Heart left ventricle (tissue), 16 donors: ENCODE measurements around the gene TNFRSF4. TPM values are rescaled to one million over a fixed set of nuclear protein-coding genes. Genes with fewer than 3 reads are reported as not detected.

Experiments
- ATAC-seq, 4 donors: fragments of 200-7000 bp; cut with Tn5 transposase; one replicate each; pipeline ENCODE4 v1.9.1; 2020 to 2022; ENCODE audit warnings: moderate library complexity in 4 of 4, mild to moderate bottlenecking in 3 of 4, moderate number of reproducible peaks in 1 of 4
- DNase-seq, 5 donors: peaks; one replicate each; pipeline ENCODE4 v3.0.0-alpha.2; 2020
- H3K27ac ChIP-seq, 12 donors: fragments of 200-600 bp; sonication (generic) in 4 of 12; one replicate each; pipeline versions ENCODE4 v1.5.0 to v1.8.0; 2016 to 2022; ENCODE audit warnings: mild to moderate bottlenecking in 2 of 12
- H3K27me3 ChIP-seq, 9 donors: fragments of 200-600 bp; sonication (generic) in 2 of 9; one replicate each; pipeline versions ENCODE4 v1.5.1 to v1.8.0; 2016 to 2022; ENCODE audit warnings: mild to moderate bottlenecking in 3 of 9
- H3K36me3 ChIP-seq, 9 donors: fragments of 200-600 bp; sonication (generic) in 2 of 9; one replicate each; pipeline versions ENCODE4 v1.5.0 to v1.8.0; 2018 to 2022; ENCODE audit warnings: mild to moderate bottlenecking in 2 of 9
- H3K4me1 ChIP-seq, 12 donors: fragments of 200-600 bp; sonication (generic) in 4 of 12; one replicate each; pipeline versions ENCODE4 v1.5.0 to v1.8.0; 2016 to 2022; ENCODE audit warnings: mild to moderate bottlenecking in 3 of 12
- H3K4me3 ChIP-seq, 12 donors: fragments of 200-600 bp; sonication (generic) in 4 of 12; one replicate each; pipeline versions ENCODE4 v1.5.0 to v1.8.0; 2017 to 2022; ENCODE audit warnings: mild to moderate bottlenecking in 9 of 12, moderate library complexity in 4 of 12
- H3K9me3 ChIP-seq, 12 donors: fragments of 200-600 bp; sonication (generic) in 4 of 12; one replicate each; pipeline versions ENCODE4 v1.5.0 to v1.8.0; 2016 to 2022; ENCODE audit warnings: mild to moderate bottlenecking in 1 of 12
- CTCF ChIP-seq, 12 donors: fragments of 200-600 bp; sonication (generic) in 4 of 12; IDR thresholded peaks; one replicate each; pipeline versions ENCODE4 v1.5.0 to v1.8.0; 2018 to 2022; ENCODE audit warnings: antibody characterized with exemption in 12 of 12, mild to moderate bottlenecking in 5 of 12
- POLR2A ChIP-seq, 2 donors: fragments of 450-650 bp; IDR thresholded peaks; one replicate each; pipeline ENCODE4 v1.6.1; 2017; ENCODE audit warnings: antibody characterized with exemption in 2 of 2, mild to moderate bottlenecking in 2 of 2, moderate library complexity in 2 of 2
- WGBS, 4 donors: extraction: QIAGEN DNeasy Blood & Tissue Kit in 2 of 4; methylation state at CpG; one replicate each; pipeline versions ENCODE4 v1.1.5 to v1.1.7; 2013 to 2018; 5-methylcytosine and 5-hydroxymethylcytosine counted together
- intact Hi-C, 10 donors: fragments of 100-400 bp; cut with DNase I; formaldehyde crosslinking; loops; one replicate each; pipeline versions ENCODE4 v1.11.1 to v1.14.2; 2022
- polyA plus RNA-seq, 2 donors: library from polyadenylated mRNA; stranded (reverse); fragments of 200-250 nt; gene quantifications; one replicate each; pipeline ENCODE4 v1.2.3, GENCODE V29; 2013
- total RNA-seq, 9 donors: library from RNA; depleted of rRNA in 2 of 9; stranded (reverse); fragments of >200 nt in 2 of 9; fragmentation: NEBNext Ultra II Directional in 3 of 9; extraction: Animal tissue kit (Norgen Biotek cat#: 25700) in 3 of 9; gene quantifications; one replicate each; pipeline versions ENCODE4 v1.1.0 to v1.2.4, GENCODE V29; 2016 to 2023
- donor health status: ischemic (EF 13 %, LVEDD 7.1; RV severe dilation, severe dysfunction).
- donor health status: healthy with polysubstance abuse.
- donor health status: DM: no; HTN: yes; CAD: no.
- donor health status: DM: no; HTN: no; CAD: no.
- donor health status: ischemic (EF 25% LVEDD 6.9; RV normal size, moderate dysfunction).
- donor health status: ischemic (EF 25% LVEDD 5.7; RV mildly dilated, moderate dysfunction).
- donor health status: healthy.
- donor health status: DM: yes; HTN: yes; CAD: no.
- donor health status: ischemic (EF 35%, LVEDD 5.7; RV mildly dilated, moderate dysfunction).
- donor health status: nonischemic (EF 11% LVEDD 7.7; RV severe dilation, severe dysfunction).
- donor health status: DM: yes; HTN: yes; CAD: no.
- donor health status: PGD.
- donor health status: ischemic (EF 29% LVEDD 5.4; RV normal size, mild dysfunction).
- donor health status: nonischemic (EF 23%, LVEDD 6.1; RV moderate dilation, normal function).

Gene TNFRSF4
- total and polyA plus RNA-seq, 11 donors, result 1.1 to 23.8 (median 2.7) TPM

- Histone ChIP-seq H3K4me1 (peaks cover 0 to 46% (median 21%) of the 10 kb centered on the region in 12 donors), H3K27me3 (peaks cover 0 to 2% (median 0%) of the 10 kb centered on the region in 9 donors), H3K27ac (peak overlapping the region in 5 of 12 donors; percentile 53 to 86 (median 81)), H3K9me3 (no peaks in the 10 kb centered on the region), H3K36me3 (peaks cover 0 to 44% (median 31%) of the 10 kb centered on the region in 9 donors), H3K4me3 (no peak overlapping the region)
- DNase-seq, result peak in 1 of 5 donors; percentile 43
- ATAC-seq, result peak in 1 of 4 donors; percentile 5
- intact Hi-C loops, result no loop called here
- WGBS, 4 donors, result 35 to 57% (median 51%) methylated on average over 8 to 11 of the region's 11 CpGs
- TF ChIP-seq POLR2A (IDR thresholded peaks at IDR 0.05) (no peak), CTCF (IDR thresholded peaks at IDR 0.05) (no peak)
Measured at GRCh38 chr1:1215080-1215676, 1.2 kb upstream of the TNFRSF4 start.

GRCh38 chr1:1212780-1213344 is 1.1 kb downstream of the TNFRSF4 start:
- Histone ChIP-seq H3K36me3 (peaks cover 0 to 24% (median 15%) of the 10 kb centered on the region in 9 donors), H3K9me3 (no peaks in the 10 kb centered on the region), H3K4me1 (peaks cover 0 to 56% (median 27%) of the 10 kb centered on the region in 12 donors), H3K4me3 (peak overlapping the region; percentile 3 to 64 (median 52)), H3K27me3 (peaks cover 0 to 4% (median 0%) of the 10 kb centered on the region in 9 donors), H3K27ac (peak overlapping the region in 11 of 12 donors; percentile 23 to 86 (median 81))
- 44 to 64% (median 45%) methylated on average over 16 to 24 of the region's 24 CpGs for WGBS, 4 donors
- peak; percentile 64 to 86 (median 74) for DNase-seq
- intact Hi-C loops, result loop anchor here in 1 of 10 donors (2.0 kb wide), 1 partner anchor 54 kb away; no protein-coding TSS in a partner anchor
- TF ChIP-seq POLR2A (IDR thresholded peaks at IDR 0.05) (no peak), CTCF (IDR thresholded peaks at IDR 0.05) (no peak)
- peak; percentile 21 to 78 (median 44) for ATAC-seq

DNA sequence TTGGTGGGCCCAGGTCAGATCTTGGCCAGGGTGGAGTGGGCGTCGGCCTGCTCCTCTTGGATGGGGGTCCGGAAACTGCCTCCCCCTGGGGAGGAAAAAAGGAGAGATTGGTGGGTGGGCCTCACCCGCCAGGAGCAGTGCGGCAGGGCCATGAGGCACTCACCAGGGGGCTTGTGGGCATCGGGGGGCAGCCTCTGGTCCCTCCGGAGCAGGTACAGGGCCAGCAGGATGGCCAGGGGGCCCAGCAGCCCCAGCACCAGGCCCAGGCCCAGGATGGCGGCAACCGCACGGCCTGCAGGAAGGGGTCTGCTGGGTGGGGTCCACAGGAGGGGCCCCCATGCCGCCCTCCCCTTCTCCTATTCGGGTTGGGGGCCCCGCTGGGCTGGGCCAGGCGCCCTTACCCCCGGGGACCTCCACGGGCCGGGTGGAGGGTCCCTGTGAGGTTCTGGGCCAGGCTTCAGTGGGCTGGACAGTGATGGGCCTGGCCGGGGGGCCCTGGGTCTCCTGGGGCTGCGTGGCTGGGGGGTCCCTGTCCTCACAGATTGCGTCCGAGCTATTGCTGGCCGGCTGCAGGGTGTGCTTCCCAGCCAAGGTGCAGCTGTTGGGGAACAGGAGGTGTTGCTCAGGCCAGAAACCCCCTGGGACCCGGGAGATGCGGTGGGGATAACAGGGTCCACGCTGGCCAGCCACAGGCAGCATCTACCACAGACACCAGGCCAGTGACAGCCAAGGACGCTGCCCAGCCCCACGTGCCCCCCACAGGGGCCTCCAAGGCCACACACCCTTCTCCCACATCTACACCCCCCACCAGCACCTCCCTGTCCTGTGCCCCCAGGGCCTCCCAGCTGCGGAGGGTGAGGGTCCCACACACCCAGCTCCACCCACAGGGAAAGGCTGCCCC is 2.2 kb downstream of the TNFRSF4 start:
- Histone ChIP-seq H3K9me3 (no peaks in the 10 kb centered on the region), H3K4me3 (peak overlapping the region in 9 of 12 donors; percentile 21 to 64 (median 54)), H3K36me3 (peaks cover 0 to 13% (median 4%) of the 10 kb centered on the region in 9 donors), H3K27ac (peak overlapping the region in 2 of 12 donors; percentile 42 to 86), H3K4me1 (peaks cover 0 to 66% (median 28%) of the 10 kb centered on the region in 12 donors), H3K27me3 (peaks cover 2 to 15% (median 10%) of the 10 kb centered on the region in 9 donors)
- 77 to 83% (median 80%) methylated on average over 20 to 28 of the region's 28 CpGs for WGBS, 4 donors
- TF ChIP-seq CTCF (IDR thresholded peaks at IDR 0.05) (no peak), POLR2A (IDR thresholded peaks at IDR 0.05) (no peak)
- peak in 4 of 5 donors; percentile 3 to 63 (median 23) for DNase-seq
- ATAC-seq, result no peak
- intact Hi-C loops, result loop anchor here in 1 of 10 donors (2.0 kb wide), 1 partner anchor 53 kb away; no protein-coding TSS in a partner anchor
